GM23338 (cell line): ENCODE data around the gene CAMSAP1. TPM values are rescaled to one million over a fixed set of nuclear protein-coding genes. Genes with fewer than 3 reads are reported as not detected.

Experiments used
- ATAC-seq: fragments of 200-7000 bp; cut with Tn5 transposase; 3 replicates; pipeline ENCODE4 v1.9.1; 2020
- DNase-seq: peaks from one replicate; pipeline ENCODE4 v3.0.0-alpha.2; 2015; ENCODE audit warnings: low spot score
- H2AFZ ChIP-seq: fragments of 200-600 bp; sonication (generic); 2 replicates; pipeline ENCODE4 v1.8.0; 2016; ENCODE audit warnings: antibody characterized with exemption, mild to moderate bottlenecking, moderate library complexity
- H3F3A ChIP-seq: fragments of 200-600 bp; sonication (generic); replicated peaks from 2 replicates; pipeline ENCODE4 v1.8.0; 2017; ENCODE audit warnings: antibody characterized with exemption, mixed run types, low read depth
- H3K27ac ChIP-seq: fragments of 200-600 bp; sonication (generic); 2 replicates; pipeline ENCODE4 v1.6.1; 2016; ENCODE audit warnings: low read depth
- H3K27me3 ChIP-seq: fragments of 200-600 bp; sonication (generic); 2 replicates; pipeline ENCODE4 v1.8.0; 2016; ENCODE audit warnings: mild to moderate bottlenecking, mixed run types, moderate library complexity; ENCODE audit not compliant: insufficient read depth
- H3K36me3 ChIP-seq: fragments of 200-600 bp; sonication (generic); 2 replicates; pipeline ENCODE4 v1.8.0; 2016; ENCODE audit warnings: mild to moderate bottlenecking; ENCODE audit not compliant: insufficient read depth
- H3K4me1 ChIP-seq: fragments of 200-600 bp; sonication (generic); 2 replicates; pipeline ENCODE4 v1.8.0; 2016; ENCODE audit warnings: mild to moderate bottlenecking, moderate library complexity; ENCODE audit not compliant: insufficient read depth
- H3K4me2 ChIP-seq: fragments of 200-600 bp; sonication (generic); 2 replicates; pipeline ENCODE4 v1.7.1; 2017; ENCODE audit warnings: mixed run types
- H3K4me3 ChIP-seq: fragments of 200-600 bp; sonication (generic); 2 replicates; pipeline ENCODE4 v1.6.1; 2016; ENCODE audit warnings: mixed run types
- H3K79me2 ChIP-seq: fragments of 200-600 bp; sonication (generic); replicated peaks from 2 replicates; pipeline ENCODE4 v1.8.0; 2017; ENCODE audit warnings: mild to moderate bottlenecking; ENCODE audit not compliant: insufficient read depth
- H3K9me2 ChIP-seq: fragments of 200-600 bp; sonication (generic); 2 replicates; pipeline ENCODE4 v1.8.0; 2017; ENCODE audit not compliant: insufficient read depth
- H4K20me1 ChIP-seq: fragments of 200-600 bp; sonication (generic); replicated peaks from 2 replicates; pipeline ENCODE4 v1.8.0; 2017; ENCODE audit warnings: mild to moderate bottlenecking; ENCODE audit not compliant: insufficient read depth
- H3K27ac Mint-ChIP-seq: 2 replicates; pipeline ENCODE4 v1.8.0; 2020; ENCODE audit warnings: inconsistent platforms, mild to moderate bottlenecking, moderate library complexity, mixed read lengths
- H3K27me3 Mint-ChIP-seq: 3 replicates; pipeline ENCODE4 v1.8.0; 2022; ENCODE audit warnings: low read depth, mild to moderate bottlenecking, moderate library complexity, mixed read lengths, inconsistent platforms; ENCODE audit not compliant: insufficient read depth, poor library complexity
- H3K36me3 Mint-ChIP-seq: 3 replicates; pipeline ENCODE4 v1.8.0; 2021; ENCODE audit warnings: low read depth, mild to moderate bottlenecking, inconsistent platforms, moderate library complexity, mixed read lengths
- H3K4me1 Mint-ChIP-seq: 3 replicates; pipeline ENCODE4 v1.8.0; 2020; ENCODE audit warnings: mild to moderate bottlenecking, inconsistent platforms, mixed read lengths
- H3K4me3 Mint-ChIP-seq: 3 replicates; pipeline ENCODE4 v1.8.0; 2021; ENCODE audit warnings: moderate library complexity, mild to moderate bottlenecking, inconsistent platforms, mixed read lengths
- H3K9me3 Mint-ChIP-seq: 3 replicates; pipeline ENCODE4 v1.8.0; 2020; ENCODE audit warnings: moderate library complexity, mild to moderate bottlenecking, inconsistent platforms, mixed read lengths
- ETS1 ChIP-seq: IDR thresholded peaks from 2 replicates; pipeline ENCODE4 v1.6.1; 2016; ENCODE audit warnings: antibody characterized with exemption
- EZH2 ChIP-seq: fragments of 200-600 bp; sonication (generic); IDR thresholded peaks from one replicate; pipeline ENCODE4 v1.8.0; 2017; ENCODE audit warnings: antibody characterized with exemption, mild to moderate bottlenecking, low read depth; ENCODE audit not compliant: unreplicated experiment
- EZH2phosphoT487 ChIP-seq: fragments of 200-600 bp; sonication (generic); IDR thresholded peaks from one replicate; pipeline ENCODE4 v1.8.1; 2018; ENCODE audit warnings: antibody characterized with exemption; ENCODE audit not compliant: unreplicated experiment
- JUNB ChIP-seq: IDR thresholded peaks from one replicate; pipeline ENCODE4 v1.6.1; 2016; ENCODE audit warnings: antibody characterized with exemption; ENCODE audit not compliant: unreplicated experiment
- NANOG ChIP-seq: IDR thresholded peaks from 2 replicates; pipeline ENCODE4 v1.6.1; 2016; ENCODE audit warnings: antibody characterized with exemption, borderline replicate concordance
- POLR2AphosphoS5 ChIP-seq: IDR thresholded peaks from 2 replicates; pipeline ENCODE4 v1.6.1; 2016; ENCODE audit warnings: antibody characterized with exemption, low read depth
- STAT1 ChIP-seq: IDR thresholded peaks from one replicate; pipeline ENCODE4 v1.6.1; 2016; ENCODE audit warnings: antibody characterized with exemption; ENCODE audit not compliant: unreplicated experiment
- ZNF114 ChIP-seq: fragments of 250-450 bp; sonication (Bioruptor Pico); IDR thresholded peaks from 2 replicates; pipeline ENCODE4 v1.5.0; 2020; ENCODE audit warnings: mild to moderate bottlenecking, moderate library complexity
- ZNF331 ChIP-seq: fragments of 250-450 bp; sonication (Bioruptor Pico); IDR thresholded peaks from 2 replicates; pipeline ENCODE4 v1.5.0; 2020; ENCODE audit warnings: low read depth, mild to moderate bottlenecking, moderate library complexity
- ZNF462 ChIP-seq: fragments of 250-450 bp; sonication (Bioruptor Pico); IDR thresholded peaks from 2 replicates; pipeline ENCODE4 v1.5.0; 2020; ENCODE audit warnings: mild to moderate bottlenecking, moderate library complexity
- polyA plus RNA-seq: library from polyadenylated mRNA; unstranded; fragments of >200 nt; fragmentation: Nextera tagmentation; extraction: Ambion mirVana; gene quantifications from 2 replicates; pipeline ENCODE4 v1.2.1, GENCODE V29; 2016
- total RNA-seq: library from RNA; depleted of rRNA; stranded (reverse); fragments of >200 nt; shearing (Covaris generic); gene quantifications from 2 replicates; pipeline ENCODE4 v1.2.3, GENCODE V29; 2014
- TF ChIP-seq, protein P1 (sequence below): IDR thresholded peaks from one replicate; pipeline ENCODE4 v1.6.1; 2018; ENCODE audit warnings: antibody characterized with exemption; ENCODE audit not compliant: unreplicated experiment

CAMSAP1 gene
- total and polyA plus RNA-seq, 2 experiments from 2014 or later, result 6.9 to 75.4 TPM

DNA sequence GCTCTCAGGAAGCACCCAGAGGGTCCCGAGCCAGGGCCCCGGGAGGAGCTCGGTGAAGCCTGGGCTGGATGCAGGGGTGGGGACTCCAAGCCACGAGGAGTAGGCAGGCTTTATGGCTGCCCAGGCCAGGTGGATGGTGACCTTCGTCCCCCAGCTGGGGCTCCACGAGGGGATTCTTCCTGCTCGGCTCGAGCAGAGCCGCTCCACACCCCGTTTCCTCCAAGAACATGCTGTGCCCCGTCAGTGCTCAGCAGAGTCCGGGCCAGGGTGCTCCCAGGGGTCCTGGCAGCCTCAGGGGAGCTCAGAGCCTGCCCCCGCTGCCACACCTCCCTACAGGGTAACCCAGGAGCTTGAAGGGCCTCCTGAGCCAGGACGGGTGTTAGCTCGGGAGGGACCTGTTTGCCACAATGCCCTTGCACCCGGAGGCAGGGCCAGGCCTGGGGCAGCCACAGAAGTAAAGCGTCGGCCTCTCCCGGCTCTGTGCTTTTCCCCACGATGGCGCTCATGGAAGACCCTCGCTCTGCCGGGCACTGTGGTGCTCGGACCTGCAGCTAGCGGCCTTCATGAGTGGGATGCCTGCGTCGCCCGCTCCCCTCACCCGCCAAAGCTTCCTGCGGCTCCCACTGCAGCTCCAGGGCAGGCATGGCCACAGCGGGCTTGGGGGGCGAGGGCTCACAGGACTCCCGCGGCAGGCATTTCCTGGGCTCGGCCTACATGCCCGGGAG, 118.6 kb downstream of the CAMSAP1 start (continued):
- TF ChIP-seq ZNF462 (CRISPR knock-in tag), result no peak
- no peak for TF ChIP-seq EZH2
- TF ChIP-seq ZNF114 (CRISPR knock-in tag), result no peak
- TF ChIP-seq NANOG, result no peak
- no peak for TF ChIP-seq STAT1
- TF ChIP-seq POLR2AphosphoS5, result no peak
- no peak for TF ChIP-seq EZH2phosphoT487

DNA sequence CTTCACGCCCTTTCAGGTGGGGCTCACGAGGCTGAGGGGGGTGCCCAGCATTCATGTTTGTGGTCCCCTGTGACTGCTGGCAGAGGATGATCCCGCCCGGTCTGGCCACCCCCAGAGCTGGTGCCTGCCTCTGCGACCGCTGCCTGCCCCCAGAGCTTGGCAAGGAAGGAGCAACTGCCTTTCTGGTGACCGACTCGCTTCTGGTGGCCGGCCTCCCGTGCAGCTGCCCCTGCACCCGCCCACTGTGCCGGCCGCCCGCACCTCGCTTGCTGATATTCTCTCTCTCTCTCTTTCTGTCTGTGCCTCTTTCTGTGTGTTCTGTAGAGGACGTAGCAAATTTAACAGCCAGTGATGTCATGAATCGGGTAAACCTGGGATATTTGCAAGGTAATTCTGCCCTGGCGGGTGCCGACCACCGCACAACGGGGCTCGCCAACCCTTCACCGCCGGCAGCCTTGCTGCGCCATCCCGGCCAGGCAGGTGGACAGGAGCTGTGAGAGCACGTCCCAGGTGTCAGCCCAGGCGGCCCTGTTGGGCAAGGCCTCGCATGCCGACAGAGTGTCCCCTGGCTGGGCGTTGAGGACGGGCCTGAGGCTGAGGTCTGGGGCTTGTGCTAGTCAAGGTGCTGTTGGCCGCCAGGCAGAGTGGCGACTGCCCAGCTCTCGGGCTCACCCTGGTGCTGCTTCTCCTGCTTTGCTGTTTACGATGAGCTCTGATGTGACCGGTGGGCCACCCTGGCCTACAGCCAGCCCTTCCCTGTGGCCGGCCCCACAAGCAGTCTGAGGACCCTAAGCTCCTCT, 119.4 kb downstream of the CAMSAP1 start:
- Histone ChIP-seq H3K4me3 (no peak overlapping the region), H3K4me1 (no peaks in the 10 kb centered on the region), H3K36me3 (no peaks in the 10 kb centered on the region), H3K79me2 (no peaks in the 10 kb centered on the region), H3K9me2 (no peaks in the 10 kb centered on the region), H3K27me3 (no peaks in the 10 kb centered on the region), H3F3A (no peaks in the 10 kb centered on the region), H4K20me1 (no peaks in the 10 kb centered on the region), H3K4me2 (no peak overlapping the region), H2AFZ (no peak overlapping the region), H3K27ac (no peak overlapping the region)
- ATAC-seq (no peak), DNase-seq (no peak)
- peaks cover 3% of the 10 kb centered on the region for H3K27me3 Mint-ChIP-seq
- H3K4me3 Mint-ChIP-seq, result no peak overlapping the region
- H3K36me3 Mint-ChIP-seq, result no peaks in the 10 kb centered on the region
- no peaks in the 10 kb centered on the region for H3K9me3 Mint-ChIP-seq
- H3K27ac Mint-ChIP-seq, result no peak overlapping the region
- no peaks in the 10 kb centered on the region for H3K4me1 Mint-ChIP-seq
- TF ChIP-seq ZNF331 (CRISPR knock-in tag) (no peak), JUNB (no peak), POLR2AphosphoS5 (no peak), NANOG (no peak), ETS1 (no peak), ZNF114 (CRISPR knock-in tag) (no peak), EZH2 (no peak), EZH2phosphoT487 (no peak)
- TF ChIP-seq, protein P1, sequence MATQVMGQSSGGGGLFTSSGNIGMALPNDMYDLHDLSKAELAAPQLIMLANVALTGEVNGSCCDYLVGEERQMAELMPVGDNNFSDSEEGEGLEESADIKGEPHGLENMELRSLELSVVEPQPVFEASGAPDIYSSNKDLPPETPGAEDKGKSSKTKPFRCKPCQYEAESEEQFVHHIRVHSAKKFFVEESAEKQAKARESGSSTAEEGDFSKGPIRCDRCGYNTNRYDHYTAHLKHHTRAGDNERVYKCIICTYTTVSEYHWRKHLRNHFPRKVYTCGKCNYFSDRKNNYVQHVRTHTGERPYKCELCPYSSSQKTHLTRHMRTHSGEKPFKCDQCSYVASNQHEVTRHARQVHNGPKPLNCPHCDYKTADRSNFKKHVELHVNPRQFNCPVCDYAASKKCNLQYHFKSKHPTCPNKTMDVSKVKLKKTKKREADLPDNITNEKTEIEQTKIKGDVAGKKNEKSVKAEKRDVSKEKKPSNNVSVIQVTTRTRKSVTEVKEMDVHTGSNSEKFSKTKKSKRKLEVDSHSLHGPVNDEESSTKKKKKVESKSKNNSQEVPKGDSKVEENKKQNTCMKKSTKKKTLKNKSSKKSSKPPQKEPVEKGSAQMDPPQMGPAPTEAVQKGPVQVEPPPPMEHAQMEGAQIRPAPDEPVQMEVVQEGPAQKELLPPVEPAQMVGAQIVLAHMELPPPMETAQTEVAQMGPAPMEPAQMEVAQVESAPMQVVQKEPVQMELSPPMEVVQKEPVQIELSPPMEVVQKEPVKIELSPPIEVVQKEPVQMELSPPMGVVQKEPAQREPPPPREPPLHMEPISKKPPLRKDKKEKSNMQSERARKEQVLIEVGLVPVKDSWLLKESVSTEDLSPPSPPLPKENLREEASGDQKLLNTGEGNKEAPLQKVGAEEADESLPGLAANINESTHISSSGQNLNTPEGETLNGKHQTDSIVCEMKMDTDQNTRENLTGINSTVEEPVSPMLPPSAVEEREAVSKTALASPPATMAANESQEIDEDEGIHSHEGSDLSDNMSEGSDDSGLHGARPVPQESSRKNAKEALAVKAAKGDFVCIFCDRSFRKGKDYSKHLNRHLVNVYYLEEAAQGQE, result no peak
